Measurements from ENCODE around the gene MAGED2.
A peak's percentile ranks its signal among the peaks of the same experiment; 100 is the strongest.
"Not testable (repeated sequence)": the region's sequence is repeated elsewhere in the genome, so short reads cannot be mapped to it uniquely, and the experiment has no call there.

The MAGED2 gene, protein sequence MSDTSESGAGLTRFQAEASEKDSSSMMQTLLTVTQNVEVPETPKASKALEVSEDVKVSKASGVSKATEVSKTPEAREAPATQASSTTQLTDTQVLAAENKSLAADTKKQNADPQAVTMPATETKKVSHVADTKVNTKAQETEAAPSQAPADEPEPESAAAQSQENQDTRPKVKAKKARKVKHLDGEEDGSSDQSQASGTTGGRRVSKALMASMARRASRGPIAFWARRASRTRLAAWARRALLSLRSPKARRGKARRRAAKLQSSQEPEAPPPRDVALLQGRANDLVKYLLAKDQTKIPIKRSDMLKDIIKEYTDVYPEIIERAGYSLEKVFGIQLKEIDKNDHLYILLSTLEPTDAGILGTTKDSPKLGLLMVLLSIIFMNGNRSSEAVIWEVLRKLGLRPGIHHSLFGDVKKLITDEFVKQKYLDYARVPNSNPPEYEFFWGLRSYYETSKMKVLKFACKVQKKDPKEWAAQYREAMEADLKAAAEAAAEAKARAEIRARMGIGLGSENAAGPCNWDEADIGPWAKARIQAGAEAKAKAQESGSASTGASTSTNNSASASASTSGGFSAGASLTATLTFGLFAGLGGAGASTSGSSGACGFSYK

GRCh38 chrX:54807524-54808108 lies at the start of gene MAGED2:
TSS of gene MAGED2 (plus strand) at chrX:54807745. CDS start at chrX:54809332, 1,587 bp downstream.
- peak; percentile 6 to 15 for DNase-seq

- DNase-seq, result no peak
Measured at GRCh38 chrX:54758114-54759055, 49.2 kb upstream of the MAGED2 start.

GRCh38 chrX:54774391-54775094 lies 33.0 kb upstream of the MAGED2 start:
- not testable (repeated sequence) for DNase-seq

DNA sequence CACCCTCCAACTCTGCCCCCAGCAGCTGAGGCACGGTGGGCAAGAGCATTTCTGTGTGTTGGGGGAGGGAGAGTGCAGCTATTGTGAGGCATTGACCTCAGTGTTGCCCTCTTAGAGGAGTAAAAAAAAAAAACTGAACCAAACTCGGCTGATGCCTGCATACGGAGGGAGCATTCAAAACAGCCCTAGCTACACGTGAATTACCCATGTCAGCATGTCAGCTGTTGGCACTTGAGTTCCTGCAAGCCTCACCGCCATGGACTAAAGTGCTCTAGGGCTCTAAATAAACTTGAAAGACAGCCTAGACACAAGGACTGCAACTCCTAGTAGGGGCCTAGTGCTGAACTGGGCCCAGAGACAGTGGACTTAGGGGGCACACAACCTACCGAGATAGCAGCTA lies 31.5 kb upstream of the MAGED2 start:
- no peak for DNase-seq

- no peak for DNase-seq
Measured at GRCh38 chrX:54776987-54777672, 30.4 kb upstream of the MAGED2 start.

- DNase-seq, result no peak
Measured at GRCh38 chrX:54785901-54786300, 21.6 kb upstream of the MAGED2 start.

GRCh38 chrX:54786967-54787366 lies 20.6 kb upstream of the MAGED2 start:
- no peak for DNase-seq

DNA sequence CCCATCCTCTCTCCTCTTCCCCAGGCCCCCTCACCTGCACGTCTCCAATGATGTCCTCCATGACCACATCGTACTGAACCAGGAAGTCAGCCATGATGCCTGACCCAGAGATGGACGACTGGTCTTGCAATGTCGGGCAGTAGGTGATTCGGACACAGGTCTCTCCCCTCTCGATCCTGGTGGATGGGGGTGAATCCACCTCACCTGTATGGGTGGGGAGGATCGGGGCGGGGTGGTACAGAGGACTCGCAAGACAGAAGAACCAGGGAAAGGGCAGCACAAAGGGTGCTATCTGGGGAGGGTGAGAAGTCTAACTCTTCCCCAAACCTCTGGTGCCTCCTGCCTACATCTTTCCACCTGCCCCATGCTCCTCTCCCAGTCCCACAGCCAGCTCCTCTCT lies 19.1 kb upstream of the MAGED2 start:
- no peak for DNase-seq

GRCh38 chrX:54789405-54789804 lies 18.1 kb upstream of the MAGED2 start:
- not testable (repeated sequence) for DNase-seq

DNA sequence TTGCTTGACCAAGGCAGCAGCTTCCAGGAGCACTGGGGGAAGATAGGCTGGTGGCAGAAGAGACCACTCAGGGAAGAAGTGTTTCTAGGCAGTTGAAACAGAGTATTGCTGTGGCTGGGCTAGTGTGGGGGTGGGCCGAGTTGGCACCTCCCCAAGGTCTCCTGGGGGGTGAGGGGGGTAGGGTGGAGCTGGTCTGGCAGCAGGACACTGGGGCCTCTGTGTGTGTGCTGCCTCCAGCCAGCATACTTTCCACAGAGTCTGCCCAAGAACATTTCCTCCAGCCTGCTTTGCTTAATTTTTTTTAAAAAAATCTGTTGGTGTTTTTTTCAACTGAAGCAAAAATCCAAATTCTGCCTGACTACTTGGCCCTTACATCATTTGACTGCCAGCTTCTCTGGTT lies 13.5 kb upstream of the MAGED2 start:
- no peak for DNase-seq

- no peak for DNase-seq
Measured at GRCh38 chrX:54794795-54795194, 12.8 kb upstream of the MAGED2 start.

GRCh38 chrX:54798137-54798536 lies 9.4 kb upstream of the MAGED2 start, which contains the start of gene ITIH6:
TSS of gene ITIH6 (minus strand) at chrX:54798255. CDS start at chrX:54798210, 45 bp downstream.
- DNase-seq, result no peak

DNA sequence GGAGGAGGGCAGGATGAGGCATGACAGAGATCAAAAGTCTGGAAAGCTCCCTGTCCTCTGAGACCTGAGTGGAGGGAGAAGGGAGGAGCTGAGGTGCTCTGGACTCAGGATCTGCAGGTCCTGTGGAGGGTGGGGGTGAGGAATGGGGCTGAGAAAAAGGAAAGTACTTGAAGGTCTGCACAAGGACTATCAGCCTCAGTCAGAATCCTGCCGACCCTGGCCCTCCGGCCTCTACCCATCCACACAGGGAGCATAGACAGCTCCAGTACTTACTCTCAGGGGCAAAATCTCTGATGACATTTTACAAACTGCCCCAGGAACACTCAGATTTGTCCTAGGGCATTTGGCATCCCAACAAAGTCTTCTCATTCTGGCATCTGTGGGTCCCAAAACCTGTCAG lies 8.5 kb upstream of the MAGED2 start:
- DNase-seq, result no peak

- DNase-seq, result peak; percentile 43 to 56
Measured at GRCh38 chrX:54808109-54808604, 612 bp downstream of the MAGED2 start.

DNA sequence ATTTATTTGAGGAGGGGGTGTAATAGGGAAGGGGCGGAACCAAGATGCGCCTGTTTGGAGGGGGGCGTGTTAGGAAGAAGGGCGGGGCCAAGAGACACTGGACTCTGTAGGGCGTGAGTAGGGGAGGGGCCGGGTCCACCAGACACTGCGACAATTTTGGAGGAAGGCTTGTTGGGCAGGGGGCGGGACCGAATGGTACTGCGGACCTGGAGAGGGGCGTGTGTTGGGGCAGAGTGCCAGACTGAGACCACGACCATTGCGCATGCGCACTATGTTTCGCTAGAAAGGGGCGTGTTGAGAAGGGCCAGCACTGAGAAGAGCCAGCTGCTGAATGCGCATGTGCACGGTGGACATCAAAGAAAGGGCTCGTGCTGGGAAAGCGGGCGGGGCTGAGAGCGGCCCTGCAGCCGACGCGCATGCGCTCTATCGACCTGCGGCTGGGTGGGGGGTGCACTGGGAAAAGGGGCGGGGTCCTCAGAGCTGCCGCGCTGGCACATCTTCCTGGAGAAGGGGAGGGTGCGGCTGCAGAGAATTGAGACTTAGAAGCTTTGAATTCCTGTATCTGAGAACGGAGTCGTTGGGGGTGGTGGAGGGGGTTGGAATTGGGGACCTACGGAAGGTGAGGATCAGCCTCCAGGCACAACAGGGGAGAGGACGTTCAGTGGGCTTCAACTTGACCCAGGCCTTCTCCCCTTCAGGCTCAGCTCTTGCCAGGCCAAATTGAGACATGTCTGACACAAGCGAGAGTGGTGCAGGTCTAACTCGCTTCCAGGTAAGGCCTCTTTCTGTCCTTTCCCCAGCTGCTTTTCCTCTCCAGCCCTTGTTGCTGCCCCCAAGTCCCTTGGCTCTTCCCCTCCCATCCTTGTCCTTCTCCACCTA lies 1.3 kb downstream of the MAGED2 start:
- peak; percentile 73 to 75 for DNase-seq

DNA sequence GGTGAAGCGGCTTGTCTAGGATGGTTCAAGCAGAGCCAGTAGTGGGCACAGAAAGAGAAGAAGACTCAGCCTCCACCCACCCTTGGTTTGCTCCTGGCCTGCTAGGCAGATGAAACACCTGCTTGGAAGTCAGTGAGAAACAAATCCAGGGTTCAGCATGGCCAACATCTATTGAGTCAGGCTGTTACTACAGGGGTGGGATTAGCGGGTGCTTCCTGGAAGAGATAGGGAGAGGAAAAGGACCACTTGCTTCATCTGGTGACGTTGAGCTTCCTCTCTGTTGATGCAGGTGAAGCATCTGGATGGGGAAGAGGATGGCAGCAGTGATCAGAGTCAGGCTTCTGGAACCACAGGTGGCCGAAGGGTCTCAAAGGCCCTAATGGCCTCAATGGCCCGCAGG lies 3.0 kb downstream of the MAGED2 start:
- DNase-seq, result no peak

GRCh38 chrX:54811301-54811885 lies 3.8 kb downstream of the MAGED2 start:
- no peak for DNase-seq

DNA sequence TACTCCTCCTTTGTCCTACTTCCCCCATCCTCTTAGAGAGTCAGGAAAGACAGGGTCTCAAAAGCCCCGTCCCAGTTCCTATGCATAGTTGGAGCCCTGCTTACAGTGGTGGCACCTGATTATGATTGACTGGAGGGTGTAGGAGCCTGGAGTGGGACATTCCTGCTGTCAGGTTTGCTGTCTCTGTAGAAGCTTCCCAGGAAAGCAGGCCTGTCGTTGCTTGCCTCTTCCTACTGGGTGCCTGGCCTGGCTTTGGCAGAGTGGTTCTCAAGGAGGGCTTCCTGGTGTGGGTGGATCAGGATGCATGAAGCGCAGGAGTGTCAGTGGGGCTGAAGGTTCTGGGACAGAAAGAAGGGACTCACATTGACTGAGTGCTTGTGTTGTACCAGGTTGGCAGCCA lies 4.8 kb downstream of the MAGED2 start:
- no peak for DNase-seq

DNA sequence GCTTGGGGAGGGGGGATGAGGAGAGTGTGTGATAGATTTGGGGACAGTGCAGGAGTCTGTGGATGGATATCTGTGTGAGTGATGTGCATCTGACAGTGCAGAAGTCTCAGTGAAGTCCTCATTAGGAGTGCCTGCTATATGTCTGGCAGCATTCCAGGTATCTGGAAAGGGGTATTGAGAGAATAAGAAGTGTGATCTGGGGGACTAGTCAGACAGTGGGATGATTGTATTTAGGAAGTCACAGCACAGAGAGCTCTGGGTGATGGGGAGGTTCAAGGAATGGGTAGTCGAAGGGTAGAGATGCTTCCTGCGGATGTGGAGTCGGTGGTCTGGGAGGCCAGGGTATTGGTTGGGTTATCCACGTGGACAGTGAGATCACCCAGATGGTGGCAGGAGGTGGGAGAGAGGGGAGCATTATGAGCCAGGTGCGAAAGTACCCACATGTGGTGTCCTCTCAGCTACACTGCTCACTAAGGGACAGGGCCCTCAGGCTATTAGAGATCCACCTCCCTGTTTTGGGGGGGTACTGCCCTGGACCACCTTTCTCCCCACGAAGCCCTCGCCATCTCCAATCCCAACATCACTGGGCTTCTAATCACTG lies 9.8 kb downstream of the MAGED2 start:
- DNase-seq, result no peak
